Activated T-helper 17 cell treated with anti-CD3 and anti-CD28 coated beads, Interleukin-2, amount 50 U/mL, for 72 hours (primary cell): ENCODE results near the gene TBC1D9. TPM values are rescaled to one million over a fixed set of nuclear protein-coding genes. Genes with fewer than 3 reads are reported as not detected.

Source experiments
- ATAC-seq: fragments of 150-1000 bp; cut with Tn5 transposase; replicated peaks from 2 replicates; pipeline ENCODE4 v1.10.0; 2021; ENCODE audit warnings: mild to moderate bottlenecking, moderate library complexity
- H3K27ac Mint-ChIP-seq: one replicate; pipeline ENCODE4 v1.8.0; 2022; ENCODE audit warnings: mixed read lengths
- H3K27me3 Mint-ChIP-seq: one replicate; pipeline ENCODE4 v1.8.0; 2022; ENCODE audit warnings: mixed read lengths
- H3K36me3 Mint-ChIP-seq: one replicate; pipeline ENCODE4 v1.8.0; 2022; ENCODE audit warnings: low read depth, mild to moderate bottlenecking, mixed read lengths
- H3K4me1 Mint-ChIP-seq: one replicate; pipeline ENCODE4 v1.8.0; 2022; ENCODE audit warnings: mixed read lengths
- H3K4me3 Mint-ChIP-seq: one replicate; pipeline ENCODE4 v1.8.0; 2022; ENCODE audit warnings: mild to moderate bottlenecking, mixed read lengths
- H3K9me3 Mint-ChIP-seq: one replicate; pipeline ENCODE4 v1.8.0; 2022; ENCODE audit warnings: mixed read lengths
- total RNA-seq, 2 donors: library from RNA; stranded (reverse); gene quantifications; one replicate each; pipeline ENCODE4 v1.2.3, GENCODE V29; 2022

The TBC1D9 gene
- total RNA-seq, 2 donors from 2014 or later, result 0.05 TPM; not detected in 1

DNA sequence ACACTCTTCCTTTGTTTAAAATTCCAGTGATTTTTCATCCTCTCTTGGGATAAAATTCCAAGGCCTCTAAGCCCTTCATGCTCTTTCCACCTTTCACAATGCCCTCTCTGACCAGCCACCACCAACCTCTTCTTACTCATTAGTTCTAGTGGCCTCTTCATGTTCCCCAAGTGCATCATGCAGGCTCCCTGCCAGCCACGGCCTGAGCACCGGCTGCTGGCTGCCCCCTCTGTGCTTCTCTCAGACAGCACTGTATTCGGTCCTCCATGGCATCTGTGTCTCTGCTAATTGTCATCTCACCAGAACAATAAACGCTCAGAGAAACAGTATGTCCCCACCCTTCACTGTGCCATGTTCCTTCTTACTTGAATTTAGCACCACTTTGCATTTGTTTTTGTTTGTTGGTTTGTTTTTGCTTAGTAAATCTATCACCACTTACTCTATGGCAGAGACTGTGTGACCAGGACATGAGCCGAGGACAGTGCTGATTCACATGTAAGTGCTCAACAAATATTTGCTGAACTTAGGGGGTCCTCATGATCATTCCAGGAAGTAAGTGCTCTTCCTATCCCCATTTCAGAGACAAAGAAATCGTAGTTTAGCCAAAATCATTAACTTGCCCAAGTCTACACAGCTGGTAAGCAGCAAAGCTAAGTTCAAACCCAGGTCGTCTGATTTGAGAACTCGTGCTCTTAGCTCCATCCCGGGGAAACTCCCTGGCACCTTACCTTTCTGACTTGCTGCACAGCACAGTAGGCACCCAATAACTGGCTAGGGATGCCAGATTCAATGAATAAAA, 110.4 kb downstream of the TBC1D9 start:
- Mint-ChIP-seq H3K27ac (no peak overlapping the region), H3K9me3 (no peaks in the 10 kb centered on the region), H3K27me3 (peaks cover 20% of the 10 kb centered on the region), H3K4me1 (no peaks in the 10 kb centered on the region), H3K36me3 (no peaks in the 10 kb centered on the region), H3K4me3 (no peak overlapping the region)
- no peak for ATAC-seq

DNA sequence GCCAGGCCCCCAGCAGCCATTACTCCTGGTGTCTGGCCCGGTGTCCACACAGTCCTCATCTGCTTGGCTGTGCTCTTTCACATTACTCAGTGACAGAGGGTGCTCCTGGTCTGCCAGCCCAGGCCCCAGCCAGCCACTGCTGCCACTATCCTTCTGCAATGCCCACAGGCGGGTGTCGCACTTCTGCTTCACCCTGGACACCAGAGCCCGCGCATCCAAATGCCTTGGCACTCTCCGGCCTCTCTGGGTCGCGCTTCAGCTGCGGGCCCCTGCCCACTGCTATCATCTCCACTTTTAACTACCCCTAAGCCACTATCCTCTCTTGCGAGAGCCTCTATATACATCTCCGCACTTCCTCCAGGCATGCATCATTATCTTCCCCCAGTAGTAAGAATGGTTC, 111.0 kb downstream of the TBC1D9 start:
- no peak for ATAC-seq
- no peaks in the 10 kb centered on the region for H3K9me3 Mint-ChIP-seq
- H3K36me3 Mint-ChIP-seq, result no peaks in the 10 kb centered on the region
- H3K4me1 Mint-ChIP-seq, result no peaks in the 10 kb centered on the region
- H3K27ac Mint-ChIP-seq, result no peak overlapping the region
- H3K4me3 Mint-ChIP-seq, result no peak overlapping the region
- peaks cover 20% of the 10 kb centered on the region for H3K27me3 Mint-ChIP-seq

DNA sequence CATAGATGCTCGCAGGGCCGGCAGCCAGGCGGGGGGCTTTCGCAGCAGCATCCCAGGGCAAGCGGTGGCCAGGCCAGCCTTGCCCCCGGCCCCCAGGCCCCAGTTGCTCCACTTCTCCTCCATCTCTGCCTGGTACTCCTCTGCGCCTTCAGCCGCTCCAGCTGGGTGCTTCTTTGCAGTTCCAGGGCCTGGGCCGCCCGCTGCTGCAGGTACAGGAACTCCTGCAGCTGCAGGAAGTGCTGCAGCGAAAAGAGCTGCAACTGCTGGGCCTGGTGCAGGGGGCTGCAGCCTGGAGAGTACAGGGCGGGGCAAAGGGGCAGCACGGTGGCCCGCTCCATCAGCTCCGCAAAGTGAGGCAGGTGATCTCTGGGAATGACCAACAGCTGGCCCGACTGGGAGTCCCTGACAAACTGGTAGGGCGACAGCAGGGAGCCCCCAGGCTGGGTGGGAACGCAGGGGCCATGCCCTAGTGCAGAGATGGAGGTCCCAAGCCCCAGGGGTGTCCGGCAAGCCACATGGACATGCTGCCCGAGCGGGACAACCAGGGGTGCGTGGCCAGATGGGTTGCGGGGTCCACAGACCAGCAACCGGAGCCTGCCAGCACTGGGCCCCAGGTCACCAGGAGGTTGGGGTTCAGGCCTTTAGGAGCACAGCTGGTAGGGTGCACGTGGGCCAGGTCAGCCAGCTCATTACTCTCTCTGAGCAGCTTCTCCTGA, 111.6 kb downstream of the TBC1D9 start:
- ATAC-seq, result no peak
- Mint-ChIP-seq H3K27me3 (peaks cover 19% of the 10 kb centered on the region), H3K36me3 (no peaks in the 10 kb centered on the region), H3K9me3 (no peaks in the 10 kb centered on the region), H3K27ac (no peak overlapping the region), H3K4me1 (no peaks in the 10 kb centered on the region), H3K4me3 (no peak overlapping the region)

DNA sequence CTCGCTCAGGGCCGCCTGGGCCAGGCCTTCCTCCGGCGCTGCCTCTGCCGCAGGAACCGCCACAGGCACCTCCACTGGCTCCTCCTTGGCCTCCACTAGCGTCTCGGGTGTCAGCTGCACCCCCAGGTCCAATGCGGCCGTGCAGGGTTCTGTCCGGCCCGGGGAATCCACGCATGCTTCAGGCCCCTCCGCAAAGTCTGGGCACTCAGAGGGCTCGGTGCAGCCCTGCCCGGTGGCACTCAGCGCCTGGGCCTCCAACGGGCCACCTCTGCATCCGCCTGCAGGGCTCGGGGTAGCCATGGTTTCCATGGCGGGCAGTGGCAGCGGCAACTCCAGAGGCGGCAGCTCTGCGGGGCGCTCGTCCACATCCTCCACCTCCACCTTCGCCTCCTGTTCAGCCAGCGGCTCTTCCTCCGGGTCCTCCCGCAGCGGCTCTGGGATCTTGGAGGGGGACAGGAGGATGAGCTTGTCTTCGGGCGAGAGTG, 112.6 kb downstream of the TBC1D9 start:
- H3K27ac Mint-ChIP-seq, result no peak overlapping the region
- no peak for ATAC-seq
- no peak overlapping the region for H3K4me3 Mint-ChIP-seq
- peaks cover 12% of the 10 kb centered on the region for H3K27me3 Mint-ChIP-seq
- H3K36me3 Mint-ChIP-seq, result no peaks in the 10 kb centered on the region
- H3K4me1 Mint-ChIP-seq, result no peaks in the 10 kb centered on the region
- H3K9me3 Mint-ChIP-seq, result no peaks in the 10 kb centered on the region

DNA sequence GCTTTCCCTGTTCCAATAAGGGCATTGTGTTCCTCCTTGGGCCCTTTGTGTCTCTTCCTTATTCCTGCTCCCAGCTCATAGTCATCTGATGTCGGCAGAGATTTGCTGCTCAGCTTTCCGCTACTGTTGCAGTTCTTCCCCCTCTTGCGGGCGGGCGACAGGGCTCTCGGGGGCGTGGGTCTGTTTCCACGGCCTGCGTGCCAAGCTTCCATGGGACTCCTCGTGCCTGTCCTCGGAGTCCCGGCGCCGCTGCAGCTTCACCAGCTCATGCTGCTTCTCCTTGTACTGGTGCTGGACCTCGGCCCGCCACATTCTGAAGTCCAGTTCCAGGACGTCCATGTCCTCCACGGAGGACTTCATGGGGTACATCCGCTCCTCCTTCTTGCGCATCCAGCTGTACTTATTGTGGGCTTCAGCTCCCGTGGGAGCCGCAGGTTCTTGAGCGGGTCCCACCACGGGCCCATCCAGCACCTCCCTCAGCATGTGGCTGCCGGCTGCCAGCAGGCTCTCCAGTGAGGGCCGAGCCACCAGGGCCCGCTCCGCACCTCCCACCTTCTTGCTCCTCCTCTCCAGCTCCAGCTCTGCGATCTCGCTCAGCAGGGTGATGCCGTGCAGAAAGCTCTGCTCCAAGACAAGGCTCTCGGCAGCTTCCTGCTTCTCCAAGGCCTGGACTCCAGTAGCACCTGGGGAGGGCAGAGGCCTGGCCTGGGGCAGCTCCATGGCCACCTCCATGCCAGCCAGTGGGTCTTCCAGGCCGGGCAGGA, 113.3 kb downstream of the TBC1D9 start:
- Mint-ChIP-seq H3K4me1 (no peaks in the 10 kb centered on the region), H3K27me3 (peaks cover 11% of the 10 kb centered on the region), H3K27ac (no peak overlapping the region), H3K4me3 (no peak overlapping the region), H3K9me3 (no peaks in the 10 kb centered on the region), H3K36me3 (no peaks in the 10 kb centered on the region)
- ATAC-seq, result no peak

DNA sequence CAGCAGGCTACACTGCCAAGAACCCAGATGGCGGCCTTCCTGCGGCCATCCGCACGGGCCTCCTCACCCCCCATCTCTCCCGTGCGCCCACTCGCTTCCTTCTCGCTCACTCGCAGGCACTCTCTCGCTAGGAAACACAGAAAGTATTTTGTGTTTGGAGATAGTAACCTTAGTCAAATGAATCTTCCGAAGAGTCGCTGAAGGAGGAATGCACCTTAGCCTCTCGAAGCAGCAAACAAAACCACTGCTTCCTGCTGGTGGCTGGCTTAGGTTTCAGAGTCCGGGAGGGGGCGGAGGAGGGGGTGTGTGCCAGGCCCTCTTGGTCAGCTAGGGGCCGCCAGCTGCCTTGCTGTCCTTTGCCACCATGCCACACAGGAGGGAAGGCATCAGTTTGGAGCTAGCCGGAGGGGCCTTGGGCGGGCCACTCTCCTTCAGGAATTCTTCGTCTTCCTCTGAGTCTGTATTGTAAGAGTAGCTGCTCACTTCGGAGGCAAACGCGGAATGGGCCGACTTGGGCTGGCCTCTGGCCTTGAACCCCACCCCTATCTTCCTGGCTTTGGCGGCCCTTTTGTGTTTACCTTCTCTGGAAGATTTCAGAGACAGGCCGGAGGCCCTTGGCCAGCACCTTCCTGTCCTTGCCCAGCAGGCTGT, 114.3 kb downstream of the TBC1D9 start:
- H3K9me3 Mint-ChIP-seq, result no peaks in the 10 kb centered on the region

DNA sequence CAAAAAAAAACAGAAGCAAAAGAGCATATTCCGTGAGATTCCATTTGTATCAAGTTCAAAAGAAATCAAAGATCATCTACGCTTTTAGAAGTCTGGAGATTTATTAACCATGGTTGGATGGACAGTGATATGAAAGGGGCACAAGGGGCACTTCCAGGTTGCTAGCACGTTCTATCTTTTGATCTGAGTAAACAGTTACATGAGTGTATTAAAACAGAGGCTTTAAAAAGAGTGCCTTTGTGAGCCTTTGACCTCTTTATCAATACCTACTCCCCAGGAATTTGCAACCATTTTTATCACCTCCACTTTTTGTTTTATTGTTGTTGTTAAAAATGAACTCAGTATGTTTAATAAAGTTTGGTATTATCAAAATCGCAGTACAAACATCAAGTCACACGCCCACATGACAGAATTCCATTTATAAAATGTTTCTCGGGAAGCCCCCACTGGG, 115.1 kb downstream of the TBC1D9 start:
- no peak for ATAC-seq
- Mint-ChIP-seq H3K9me3 (no peaks in the 10 kb centered on the region), H3K4me3 (no peak overlapping the region), H3K27me3 (peaks cover 16% of the 10 kb centered on the region), H3K27ac (no peak overlapping the region), H3K36me3 (no peaks in the 10 kb centered on the region), H3K4me1 (no peaks in the 10 kb centered on the region)

More for the DNA sequence above, 114.3 kb downstream of the TBC1D9 start:
- no peaks in the 10 kb centered on the region for H3K4me1 Mint-ChIP-seq
- no peak overlapping the region for H3K27ac Mint-ChIP-seq
- H3K4me3 Mint-ChIP-seq, result no peak overlapping the region
- H3K27me3 Mint-ChIP-seq, result peaks cover 16% of the 10 kb centered on the region
- no peak for ATAC-seq
- H3K36me3 Mint-ChIP-seq, result no peaks in the 10 kb centered on the region

DNA sequence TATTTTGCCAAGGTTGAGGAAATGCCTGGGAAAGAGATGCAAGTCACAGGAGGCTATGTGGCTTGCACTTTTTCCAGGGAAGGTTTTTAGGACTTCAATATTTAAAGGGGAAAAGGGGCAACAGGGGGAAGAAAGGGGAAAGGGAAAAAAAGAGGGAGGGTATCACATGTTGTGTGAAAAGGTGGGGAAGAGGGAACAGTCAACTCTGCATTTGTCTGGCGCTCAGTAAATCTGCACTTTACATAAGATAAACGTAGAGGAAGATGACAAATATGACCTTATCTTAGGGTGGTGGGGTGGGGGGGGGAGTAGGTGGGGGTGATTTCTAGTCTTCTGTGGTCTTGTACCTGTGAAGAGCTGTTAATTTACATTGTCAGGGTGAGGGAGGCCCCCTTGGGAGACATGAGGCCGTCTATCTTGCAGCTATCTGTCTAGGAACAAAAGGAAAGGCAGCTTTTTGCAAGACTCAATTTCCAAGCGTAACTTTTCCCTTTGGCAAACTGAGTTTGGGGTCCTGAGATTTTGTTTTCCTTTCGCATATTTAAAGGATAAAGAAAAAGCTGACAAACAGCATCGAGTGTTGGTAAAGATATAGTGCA, 115.9 kb downstream of the TBC1D9 start:
- no peak overlapping the region for H3K27ac Mint-ChIP-seq
- H3K4me3 Mint-ChIP-seq, result no peak overlapping the region
- H3K27me3 Mint-ChIP-seq, result peaks cover 9% of the 10 kb centered on the region
- no peaks in the 10 kb centered on the region for H3K4me1 Mint-ChIP-seq
- no peaks in the 10 kb centered on the region for H3K9me3 Mint-ChIP-seq
- H3K36me3 Mint-ChIP-seq, result no peaks in the 10 kb centered on the region
- ATAC-seq, result no peak

DNA sequence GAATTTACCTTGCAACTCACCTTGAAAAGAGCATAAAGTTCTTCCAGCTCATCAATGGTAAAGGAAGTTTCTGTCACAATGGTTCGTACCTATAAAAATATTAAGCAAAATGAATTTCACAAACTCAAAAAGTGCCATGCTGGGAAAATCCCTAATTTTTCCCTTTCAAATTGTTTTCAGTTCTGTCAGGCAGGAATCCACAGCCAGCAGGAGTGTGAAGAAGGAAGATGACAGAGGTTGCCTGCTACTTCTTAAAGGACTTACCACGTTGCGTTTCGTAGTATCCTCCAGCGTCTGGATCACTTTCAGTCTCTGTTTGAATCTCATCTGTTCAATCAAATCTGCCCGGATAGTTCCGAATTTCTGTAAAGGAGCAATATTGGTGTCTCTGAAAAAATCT, 117.1 kb downstream of the TBC1D9 start:
- H3K4me3 Mint-ChIP-seq, result no peak overlapping the region
- H3K9me3 Mint-ChIP-seq, result no peaks in the 10 kb centered on the region
- no peak for ATAC-seq
- H3K27me3 Mint-ChIP-seq, result peaks cover 12% of the 10 kb centered on the region
- no peaks in the 10 kb centered on the region for H3K36me3 Mint-ChIP-seq
- no peaks in the 10 kb centered on the region for H3K4me1 Mint-ChIP-seq
- no peak overlapping the region for H3K27ac Mint-ChIP-seq

DNA sequence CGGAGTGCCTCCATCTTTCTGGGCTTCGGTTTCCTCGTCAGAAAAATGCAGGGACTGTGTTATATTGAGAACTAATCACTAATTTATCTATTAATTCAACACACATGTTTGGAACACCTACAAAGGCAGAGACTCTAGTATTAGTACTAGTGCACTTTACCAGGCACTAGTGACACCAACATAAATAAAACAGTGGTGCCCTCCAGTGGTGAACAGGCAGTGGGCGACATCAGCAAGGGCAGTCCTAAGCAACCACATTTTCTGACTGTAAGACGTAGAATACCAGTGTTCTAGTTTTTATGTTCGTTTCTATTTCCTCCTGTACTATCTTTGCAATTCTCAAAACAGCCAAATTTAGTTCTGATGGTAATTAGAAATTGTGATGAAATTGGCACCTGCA, 118.3 kb downstream of the TBC1D9 start:
- Mint-ChIP-seq H3K27ac (no peak overlapping the region), H3K27me3 (peaks cover 16% of the 10 kb centered on the region), H3K4me1 (no peaks in the 10 kb centered on the region), H3K9me3 (no peaks in the 10 kb centered on the region), H3K36me3 (no peaks in the 10 kb centered on the region), H3K4me3 (no peak overlapping the region)
- ATAC-seq, result peak; percentile 74

DNA sequence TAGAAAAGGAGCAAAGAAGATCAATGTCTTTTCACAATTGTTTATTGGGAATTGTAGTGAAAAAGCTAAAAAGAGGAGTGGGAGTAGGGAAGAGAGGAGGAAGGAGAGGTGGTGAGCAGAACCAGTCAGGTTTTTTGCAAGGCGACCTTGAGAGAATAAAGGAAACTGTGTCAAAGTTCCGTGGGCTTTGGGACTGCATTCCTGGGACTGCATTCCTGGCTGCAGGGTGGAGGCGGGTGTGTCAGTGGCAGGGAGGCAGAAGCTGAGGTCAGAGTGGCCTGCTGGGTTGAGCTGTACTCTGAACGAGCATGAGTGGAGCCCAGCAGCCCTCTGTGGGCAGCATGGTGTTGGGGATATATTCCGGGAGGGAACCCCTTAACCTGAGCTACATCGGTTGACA, 120.6 kb downstream of the TBC1D9 start:
- no peaks in the 10 kb centered on the region for H3K36me3 Mint-ChIP-seq
- H3K4me3 Mint-ChIP-seq, result no peak overlapping the region
- ATAC-seq, result no peak
- H3K27ac Mint-ChIP-seq, result no peak overlapping the region
- H3K27me3 Mint-ChIP-seq, result peaks cover 16% of the 10 kb centered on the region
- no peaks in the 10 kb centered on the region for H3K4me1 Mint-ChIP-seq
- no peaks in the 10 kb centered on the region for H3K9me3 Mint-ChIP-seq

DNA sequence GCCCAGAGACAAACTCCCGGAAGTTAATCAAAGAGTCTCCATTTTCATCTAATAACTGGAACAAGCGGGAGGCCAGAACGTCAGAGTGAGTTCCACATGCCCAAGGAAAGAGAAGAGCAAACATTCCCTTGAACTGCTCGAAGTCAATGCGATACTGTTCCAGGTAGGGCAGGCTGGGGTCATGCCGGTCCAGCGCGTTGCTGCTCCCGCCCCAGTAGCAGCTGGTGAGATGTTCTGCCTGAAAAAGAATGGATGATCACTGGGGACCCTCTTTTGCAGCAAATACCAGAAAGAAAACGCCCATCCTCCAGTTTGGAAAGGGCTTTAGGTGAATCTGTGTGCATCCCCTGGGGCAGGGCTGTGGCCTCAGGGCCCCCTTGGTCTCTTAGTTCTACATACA, 122.2 kb downstream of the TBC1D9 start:
- no peaks in the 10 kb centered on the region for H3K36me3 Mint-ChIP-seq
- peaks cover 11% of the 10 kb centered on the region for H3K27me3 Mint-ChIP-seq
- H3K27ac Mint-ChIP-seq, result no peak overlapping the region
- H3K9me3 Mint-ChIP-seq, result no peaks in the 10 kb centered on the region
- no peak for ATAC-seq
- no peak overlapping the region for H3K4me3 Mint-ChIP-seq
- H3K4me1 Mint-ChIP-seq, result no peaks in the 10 kb centered on the region

DNA sequence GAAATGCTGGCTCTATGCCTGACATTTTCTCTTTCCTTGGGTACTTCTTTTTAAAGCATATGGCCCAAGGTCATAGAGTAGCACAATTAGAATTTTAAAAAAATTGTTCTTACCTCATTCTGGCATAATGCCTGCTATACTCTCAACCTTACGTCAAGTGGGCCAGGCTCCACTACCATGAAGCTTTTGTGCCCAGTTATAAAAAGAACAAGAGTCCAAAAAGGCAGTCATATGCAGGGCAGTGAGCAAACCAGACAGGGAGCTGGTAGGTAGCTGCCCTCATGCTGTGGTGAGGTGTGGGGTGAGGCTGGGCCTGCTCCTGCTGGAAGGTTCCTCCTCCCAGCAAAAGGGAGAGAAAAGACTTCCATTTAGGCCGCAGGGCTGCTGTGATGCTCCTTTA, 123.1 kb downstream of the TBC1D9 start:
- Mint-ChIP-seq H3K4me3 (no peak overlapping the region), H3K4me1 (no peaks in the 10 kb centered on the region), H3K36me3 (no peaks in the 10 kb centered on the region), H3K27me3 (peaks cover 11% of the 10 kb centered on the region), H3K27ac (no peak overlapping the region), H3K9me3 (no peaks in the 10 kb centered on the region)
- ATAC-seq, result no peak

DNA sequence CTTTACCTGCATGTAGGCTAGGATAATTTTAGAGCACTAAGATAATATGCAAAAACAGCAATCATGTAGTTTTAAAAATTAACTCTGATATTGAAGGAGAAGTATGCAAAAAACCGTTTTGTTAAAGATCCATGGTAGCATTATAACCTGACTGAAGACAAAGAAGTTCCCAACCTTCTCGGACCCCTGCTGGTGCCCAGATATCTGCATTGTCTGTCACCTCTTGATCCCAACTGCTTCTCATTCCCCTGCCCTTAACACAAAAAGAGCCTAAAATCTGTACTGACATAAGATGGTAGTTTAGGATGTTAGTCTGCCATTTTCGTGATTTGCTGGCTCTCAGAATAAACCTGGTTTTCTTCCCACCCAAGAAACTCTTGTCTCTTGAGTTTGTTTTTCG, 125.9 kb downstream of the TBC1D9 start:
- peaks cover 9% of the 10 kb centered on the region for H3K27me3 Mint-ChIP-seq
- ATAC-seq, result no peak
- no peak overlapping the region for H3K4me3 Mint-ChIP-seq
- H3K27ac Mint-ChIP-seq, result no peak overlapping the region
- H3K4me1 Mint-ChIP-seq, result no peaks in the 10 kb centered on the region
- H3K9me3 Mint-ChIP-seq, result no peaks in the 10 kb centered on the region
- H3K36me3 Mint-ChIP-seq, result no peaks in the 10 kb centered on the region
